Motor neuron (in vitro differentiated cells): Measurements from ENCODE around the gene PHRF1. TPM values are rescaled to one million over a fixed set of nuclear protein-coding genes. Genes with fewer than 3 reads are reported as not detected.
A peak's percentile ranks its signal among the peaks of the same experiment; 100 is the strongest.
"Not testable (repeated sequence)": the region's sequence is repeated elsewhere in the genome, so short reads cannot be mapped to it uniquely, and the experiment has no call there.

Experiments
- ATAC-seq, 8 experiments: fragments of 200-7000 bp; cut with Tn5 transposase; replicated peaks in 6 of 8; 2 replicates each; pipeline ENCODE4 v1.8.0; 2021; ENCODE audit warnings: mild to moderate bottlenecking in 8 of 8, moderate library complexity in 8 of 8
- H3K27ac ChIP-seq, 2 donors: fragments of 250-450 bp; sonication (Bioruptor Pico); 2 replicates each; pipeline ENCODE4 v1.9.0; 2021; ENCODE audit warnings: antibody characterized with exemption in 2 of 2, mild to moderate bottlenecking in 2 of 2, moderate library complexity in 1 of 2
- H3K4me1 ChIP-seq, 2 donors: fragments of 250-450 bp; sonication (Bioruptor Pico); replicated peaks in 1 of 2; 2 replicates each; pipeline ENCODE4 v1.6.1; 2021; ENCODE audit warnings: antibody characterized with exemption in 2 of 2, mild to moderate bottlenecking in 2 of 2, moderate library complexity in 1 of 2
- H3K4me3 ChIP-seq, 5 donors: fragments of 250-450 bp; sonication (Bioruptor Pico); 2 replicates each; pipeline ENCODE4 v1.9.0; 2021; ENCODE audit warnings: antibody characterized with exemption in 5 of 5, mild to moderate bottlenecking in 5 of 5, moderate library complexity in 4 of 5
- WGBS, 10 experiments: fragments of 450-650 bp; shearing (Covaris generic); methylation state at CpG; one replicate each; pipeline ENCODE4 v1.0.0; 2022; 5-methylcytosine and 5-hydroxymethylcytosine counted together
- in situ Hi-C, 9 experiments: fragments of 400-800 bp; cut with MboI; loops; one replicate each; pipeline ENCODE4 v1.15.0; 2021; ENCODE audit warnings: low sequenced_read_pairs in 9 of 9, low pct_unique_long_range_greater_than_20kb in 2 of 9; ENCODE audit not compliant: unreplicated experiment in 9 of 9
- total RNA-seq, 8 experiments: library from RNA; unstranded; fragments of 300-600 nt; gene quantifications; 2 replicates each; pipeline versions ENCODE4 v1.2.3 to v1.2.4, GENCODE V29; 2022

PHRF1 gene
- total RNA-seq, 8 experiments from 2014 or later = 11.9 to 32.0 (median 16.0) TPM

DNA sequence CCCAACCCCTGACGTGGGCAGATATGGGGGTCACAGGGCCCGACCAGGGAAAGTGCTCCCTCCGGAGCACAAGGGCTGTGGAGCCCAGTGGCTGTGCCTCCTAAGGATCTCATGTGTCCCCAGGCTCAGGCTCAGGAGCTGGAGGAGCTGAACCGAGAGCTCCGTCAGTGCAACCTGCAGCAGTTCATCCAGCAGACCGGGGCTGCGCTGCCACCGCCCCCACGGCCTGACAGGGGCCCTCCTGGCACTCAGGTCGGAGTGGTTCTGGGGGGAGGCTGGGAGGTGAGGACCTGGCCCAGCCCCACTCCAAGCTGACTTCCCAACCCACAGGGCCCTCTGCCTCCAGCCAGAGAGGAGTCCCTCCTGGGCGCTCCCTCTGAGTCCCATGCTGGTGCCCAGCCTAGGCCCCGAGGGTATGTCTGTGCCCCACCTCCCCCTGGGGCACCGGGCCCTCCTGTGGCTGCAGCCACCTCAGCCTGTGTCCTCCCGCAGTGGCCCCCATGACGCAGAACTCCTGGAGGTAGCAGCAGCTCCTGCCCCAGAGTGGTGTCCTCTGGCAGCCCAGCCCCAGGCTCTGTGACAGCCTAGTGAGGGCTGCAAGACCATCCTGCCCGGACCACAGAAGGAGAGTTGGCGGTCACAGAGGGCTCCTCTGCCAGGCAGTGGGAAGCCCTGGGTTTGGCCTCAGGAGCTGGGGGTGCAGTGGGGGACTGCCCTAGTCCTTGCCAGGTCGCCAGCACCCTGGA, 13.0 kb upstream of the PHRF1 start:
- no peak overlapping the region for H3K27ac ChIP-seq
- WGBS, 10 experiments = 60 to 100% (median 100%) methylated on average over 1 of the region's 18 CpGs; no CpG with 5 or more reads in 7 of the 10 experiments
- no peak overlapping the region for H3K4me3 ChIP-seq
- peaks cover 12 to 26% of the 10 kb centered on the region in 2 donors for H3K4me1 ChIP-seq
- no peak for ATAC-seq
- in situ Hi-C loops = loop anchor here in 1 of 9 experiments (25.0 kb wide), 1 partner anchor 199 kb away; no protein-coding TSS in a partner anchor

DNA sequence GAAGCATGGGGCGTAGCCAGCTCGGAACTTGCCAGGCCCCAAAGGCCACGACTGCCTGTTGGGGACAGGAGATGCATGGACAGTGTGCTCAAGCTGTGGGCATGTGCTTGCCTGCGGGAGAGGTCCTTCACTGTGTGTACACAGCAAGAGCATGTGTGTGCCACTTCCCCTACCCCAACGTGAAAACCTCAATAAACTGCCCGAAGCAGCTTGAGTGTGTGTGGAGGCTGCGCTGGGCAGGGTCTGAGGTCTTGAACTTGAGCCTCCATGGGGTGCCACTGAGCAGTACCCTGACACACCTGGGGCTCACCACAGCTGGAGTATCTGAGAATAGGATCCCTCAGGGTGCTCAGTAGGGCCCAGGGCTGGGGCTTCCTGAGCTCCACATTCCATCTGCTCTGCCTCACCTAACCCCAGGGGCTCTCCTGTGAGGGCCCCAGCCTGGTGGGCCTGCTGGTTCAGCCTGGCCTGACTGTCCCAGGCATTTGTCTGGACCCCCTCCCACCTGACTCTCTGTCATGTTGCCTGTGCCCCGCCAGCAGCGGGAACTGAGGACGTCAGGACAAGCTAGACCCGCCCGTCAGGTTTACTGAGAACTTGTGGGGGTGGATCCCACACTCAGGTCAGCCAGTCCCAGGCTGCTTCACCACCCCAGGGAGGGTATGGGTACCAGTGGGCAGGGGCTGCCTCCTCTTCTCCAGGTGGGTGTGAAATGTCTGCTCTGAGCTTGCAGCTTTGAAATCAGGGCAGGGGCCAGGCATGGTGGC, 12.3 kb upstream of the PHRF1 start:
- peaks cover 12 to 26% of the 10 kb centered on the region in 2 donors for H3K4me1 ChIP-seq
- WGBS, 10 experiments = 80 to 100% (median 96%) methylated on average over 1 to 2 of the region's 12 CpGs; no CpG with 5 or more reads in 6 of the 10 experiments
- H3K27ac ChIP-seq = no peak overlapping the region
- no peak for ATAC-seq
- in situ Hi-C loops = loop anchor here in 1 of 9 experiments (25.0 kb wide), 1 partner anchor 198 kb away; no protein-coding TSS in a partner anchor
- H3K4me3 ChIP-seq = no peak overlapping the region

DNA sequence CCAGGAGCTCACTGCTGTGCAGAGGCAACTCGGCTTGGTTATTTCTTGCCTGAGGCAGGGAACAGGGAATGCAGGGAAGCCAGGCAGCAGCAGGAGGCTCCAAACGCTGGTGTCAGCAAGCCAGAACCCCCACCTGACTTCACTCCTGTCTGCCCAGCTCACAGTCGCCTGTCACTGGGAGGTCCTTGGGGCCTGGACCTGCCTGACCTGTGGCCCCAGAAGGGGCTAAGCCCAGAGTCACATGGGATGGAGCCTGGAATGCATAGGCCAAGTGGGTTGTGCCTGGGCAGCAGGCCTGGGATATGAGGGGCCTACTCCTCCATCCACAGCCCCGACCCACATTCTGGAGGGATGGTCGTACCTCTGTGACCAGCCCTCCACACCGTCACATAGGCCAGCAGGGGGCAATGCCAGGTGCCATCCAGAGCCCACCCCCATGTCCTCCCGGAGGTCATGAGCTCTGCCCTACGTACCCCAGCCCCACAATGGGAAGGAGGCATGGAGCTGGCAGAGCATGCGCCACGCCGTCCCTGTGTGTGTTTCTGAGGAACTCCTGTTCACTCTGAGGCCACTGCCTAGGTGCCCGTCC, 10.3 kb upstream of the PHRF1 start:
- WGBS, 10 experiments = 17 to 80% (median 62%) methylated on average over 1 to 3 of the region's 12 CpGs; no CpG with 5 or more reads in 6 of the 10 experiments
- Histone ChIP-seq H3K4me1 (peaks cover 15 to 26% of the 10 kb centered on the region in 2 donors), H3K4me3 (no peak overlapping the region), H3K27ac (no peak overlapping the region)
- ATAC-seq = no peak
- in situ Hi-C loops = loop anchor here in 1 of 9 experiments (25.0 kb wide), 1 partner anchor 196 kb away; no protein-coding TSS in a partner anchor

DNA sequence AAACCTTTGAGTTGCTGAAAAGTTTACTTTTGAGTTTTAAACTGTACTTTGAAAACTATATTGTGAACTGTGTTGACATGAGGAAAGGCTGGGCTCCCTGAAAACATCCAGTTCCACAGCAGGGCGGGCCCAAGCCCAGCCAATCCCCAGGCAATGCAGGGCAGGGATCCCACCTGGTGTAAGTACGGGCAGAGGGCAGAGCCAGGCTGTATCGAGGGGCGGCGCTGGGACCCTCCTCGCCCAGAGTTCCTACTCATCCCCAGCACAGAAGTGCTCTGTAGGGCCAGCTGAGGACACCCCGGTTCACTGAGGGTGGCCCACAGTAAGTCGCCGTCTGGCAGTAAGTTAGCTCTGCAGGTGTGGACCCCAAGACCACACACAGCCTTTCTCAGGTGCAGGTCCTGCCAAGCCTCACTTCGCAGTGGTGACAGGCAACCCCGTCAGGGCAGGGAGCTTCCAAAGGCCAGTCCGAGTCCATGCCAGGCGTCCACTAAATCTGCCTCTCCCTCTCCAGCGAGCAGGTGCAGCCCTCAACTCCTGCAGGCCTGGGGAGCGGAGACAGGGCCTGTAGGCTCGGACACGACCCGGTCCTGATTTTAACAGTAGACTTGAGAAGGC, 9.2 kb upstream of the PHRF1 start:
- no peak overlapping the region for H3K27ac ChIP-seq
- no peak for ATAC-seq
- 50 to 100% (median 89%) methylated on average over 1 to 5 of the region's 18 CpGs; no CpG with 5 or more reads in 7 of the 10 experiments for WGBS, 10 experiments
- peak overlapping the region; percentile 49 to 74 (median 68) for H3K4me3 ChIP-seq
- in situ Hi-C loops = loop anchor here in 1 of 9 experiments (25.0 kb wide), 1 partner anchor 195 kb away; no protein-coding TSS in a partner anchor
- peaks cover 10 to 26% of the 10 kb centered on the region in 2 donors for H3K4me1 ChIP-seq

DNA sequence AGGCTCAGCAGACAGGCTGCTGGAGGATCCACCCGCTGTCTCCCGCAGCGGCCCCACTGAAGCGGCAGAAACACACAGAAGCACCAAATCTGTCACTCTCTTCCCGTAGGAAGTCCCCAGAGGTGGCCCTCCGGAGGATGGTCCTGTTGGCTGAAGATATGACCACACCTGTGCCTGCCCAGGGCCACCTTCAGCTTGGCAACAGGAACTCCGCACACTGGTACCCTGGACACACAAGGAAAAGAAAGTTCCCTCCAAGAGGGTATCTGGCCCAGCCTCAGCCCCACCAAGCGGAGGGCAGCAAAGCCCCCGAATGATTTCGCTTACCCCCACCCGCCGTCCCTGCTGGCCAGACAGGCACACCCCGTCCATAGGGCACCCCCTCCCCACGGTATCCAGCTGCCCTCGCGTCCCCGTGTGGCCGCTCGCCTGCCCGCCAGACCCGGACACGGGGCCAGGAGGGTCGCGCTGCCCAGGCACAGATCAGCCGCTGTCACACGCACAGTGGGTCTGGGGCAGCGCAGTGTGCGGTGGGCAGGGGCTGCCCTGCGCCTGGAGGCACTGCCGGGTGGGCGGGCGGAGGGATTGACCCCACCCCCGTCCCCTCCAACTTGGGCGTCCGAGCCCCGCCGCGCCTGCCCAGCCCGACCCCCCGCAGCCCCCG, 8.5 kb upstream of the PHRF1 start:
- Histone ChIP-seq H3K4me1 (peaks cover 10 to 26% of the 10 kb centered on the region in 2 donors), H3K27ac (peak overlapping the region in 1 of 2 donors; percentile 4), H3K4me3 (peak overlapping the region; percentile 49 to 74 (median 68))
- in situ Hi-C loops = loop anchor here in 1 of 9 experiments (25.0 kb wide), 1 partner anchor 195 kb away; no protein-coding TSS in a partner anchor
- WGBS, 10 experiments = 60 to 90% (median 80%) methylated on average over 1 to 4 of the region's 41 CpGs; no CpG with 5 or more reads in 7 of the 10 experiments
- peak in 5 of 8 experiments; percentile 32 to 41 (median 36) for ATAC-seq

DNA sequence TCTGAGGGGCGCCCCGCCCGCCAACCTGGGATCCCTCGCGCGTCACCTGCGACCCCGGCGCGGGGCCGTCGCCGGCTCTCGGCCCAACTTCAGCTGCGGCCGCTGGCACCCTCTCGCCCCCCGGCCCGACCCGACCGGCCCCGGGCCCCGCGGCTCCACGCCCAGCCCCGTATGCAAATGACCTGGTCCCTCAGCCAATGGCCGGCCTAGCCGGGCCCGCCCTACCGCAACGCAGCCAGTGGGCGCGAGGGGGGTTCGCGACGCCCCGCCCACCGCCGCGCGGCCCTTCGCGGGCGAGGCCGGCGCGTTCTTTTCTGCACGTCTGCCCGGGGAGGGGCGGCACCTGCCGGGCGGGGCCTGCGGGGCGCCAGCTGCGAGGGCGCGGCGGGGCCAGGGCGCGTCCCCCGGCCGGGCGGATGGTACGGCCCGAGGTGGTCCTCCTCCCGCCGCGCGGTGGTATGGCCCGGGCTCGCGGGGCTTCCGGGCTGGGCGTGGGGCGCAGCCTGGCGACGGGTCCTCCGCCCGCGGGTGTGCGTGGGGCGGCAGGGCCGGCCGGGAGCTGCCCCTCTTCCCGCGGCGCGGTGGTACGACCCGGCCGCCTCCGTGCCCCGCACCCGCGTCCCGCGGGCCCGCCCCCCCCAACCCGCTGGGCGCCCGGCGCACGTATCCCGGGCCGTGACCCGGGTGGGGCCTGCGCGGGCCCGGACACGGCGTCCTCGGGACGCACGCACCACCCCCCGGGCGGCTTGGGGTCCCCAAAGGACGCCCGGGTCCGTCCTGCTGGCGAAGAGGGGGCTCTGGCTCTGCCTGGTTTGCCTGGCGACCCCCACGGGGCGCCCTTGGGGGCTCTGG, 7.7 kb upstream of the PHRF1 start:
- ATAC-seq = peak; percentile 90 to 94 (median 92)
- Histone ChIP-seq H3K4me1 (peaks cover 12 to 26% of the 10 kb centered on the region in 2 donors), H3K27ac (peak overlapping the region; percentile 80 to 90), H3K4me3 (peak overlapping the region; percentile 49 to 74 (median 68))
- in situ Hi-C loops = loop anchor here in 1 of 9 experiments (25.0 kb wide), 1 partner anchor 194 kb away; no protein-coding TSS in a partner anchor
- WGBS, 10 experiments = no CpG with 5 or more reads among the region's 123 CpGs

DNA sequence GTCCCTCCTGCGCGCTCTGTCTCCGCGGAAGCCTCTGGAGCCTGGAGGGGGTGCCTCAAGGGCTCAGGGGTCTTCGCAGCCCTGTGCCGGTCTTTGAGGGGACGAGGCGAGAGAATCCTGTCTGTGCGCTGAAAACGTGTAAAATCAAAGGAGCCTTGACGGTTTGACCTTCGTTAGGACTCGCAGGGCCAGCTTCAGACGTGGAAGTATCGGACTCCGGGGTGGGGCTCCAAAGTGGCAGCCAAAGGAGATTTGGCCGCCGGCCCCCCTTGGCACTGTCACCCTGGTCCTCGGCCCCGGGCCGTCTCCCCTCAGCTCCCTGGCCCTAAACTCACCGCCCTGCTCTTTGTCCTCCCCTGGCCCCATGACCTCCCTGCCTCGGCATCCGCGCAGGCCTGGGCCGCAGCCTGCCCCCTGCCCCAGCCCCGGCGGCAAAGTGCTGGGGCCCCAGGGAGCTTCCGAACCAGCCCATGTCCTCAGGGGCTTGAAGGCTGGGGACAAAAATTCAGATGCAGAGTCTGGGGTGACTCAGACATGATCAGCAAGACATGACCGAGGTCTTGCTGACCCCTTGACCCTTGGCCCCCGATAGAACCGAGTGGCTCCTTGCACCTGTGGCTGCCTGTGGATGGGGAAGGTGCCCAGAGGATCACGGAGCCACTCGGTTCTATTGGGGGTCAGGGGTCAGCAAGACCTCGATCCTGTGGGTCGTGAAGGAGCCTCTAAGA, 6.9 kb upstream of the PHRF1 start:
- in situ Hi-C loops = loop anchor here in 1 of 9 experiments (25.0 kb wide), 1 partner anchor 193 kb away; no protein-coding TSS in a partner anchor
- peak overlapping the region; percentile 80 to 90 for H3K27ac ChIP-seq

DNA sequence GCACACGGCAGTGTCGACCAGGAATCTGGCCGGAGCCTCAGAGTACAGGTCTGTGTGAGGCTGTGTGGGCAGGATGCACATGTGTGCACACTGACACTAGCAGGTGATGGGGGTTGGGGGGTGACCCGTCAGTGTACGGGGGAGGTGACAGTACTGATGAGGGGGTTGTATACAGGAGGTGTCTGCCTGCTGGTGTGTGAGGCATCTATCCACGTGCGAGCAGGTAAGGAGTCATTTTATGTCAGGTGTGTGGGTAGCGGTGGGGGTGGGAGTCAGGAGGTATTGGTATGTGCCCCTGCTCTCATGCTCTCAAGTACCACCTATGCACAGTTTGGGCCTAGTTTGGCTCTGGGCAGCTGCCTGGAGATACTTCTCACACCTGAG, 4.5 kb upstream of the PHRF1 start:
- ATAC-seq = no peak
- in situ Hi-C loops = loop anchor here in 1 of 9 experiments (25.0 kb wide), 1 partner anchor 191 kb away; no protein-coding TSS in a partner anchor
- H3K4me3 ChIP-seq = no peak overlapping the region
- H3K27ac ChIP-seq = no peak overlapping the region
- WGBS, 10 experiments = 82% methylated on average over 3 of the region's 8 CpGs; no CpG with 5 or more reads in 9 of the 10 experiments
- peaks cover 15 to 27% of the 10 kb centered on the region in 2 donors for H3K4me1 ChIP-seq

More for the DNA sequence above, 6.9 kb upstream of the PHRF1 start:
- peaks cover 15 to 30% of the 10 kb centered on the region in 2 donors for H3K4me1 ChIP-seq
- peak in 1 of 8 experiments; percentile 0 for ATAC-seq
- peak overlapping the region; percentile 49 to 74 (median 68) for H3K4me3 ChIP-seq
- WGBS, 10 experiments = 87 to 100% methylated on average over 1 to 3 of the region's 36 CpGs; no CpG with 5 or more reads in 8 of the 10 experiments

DNA sequence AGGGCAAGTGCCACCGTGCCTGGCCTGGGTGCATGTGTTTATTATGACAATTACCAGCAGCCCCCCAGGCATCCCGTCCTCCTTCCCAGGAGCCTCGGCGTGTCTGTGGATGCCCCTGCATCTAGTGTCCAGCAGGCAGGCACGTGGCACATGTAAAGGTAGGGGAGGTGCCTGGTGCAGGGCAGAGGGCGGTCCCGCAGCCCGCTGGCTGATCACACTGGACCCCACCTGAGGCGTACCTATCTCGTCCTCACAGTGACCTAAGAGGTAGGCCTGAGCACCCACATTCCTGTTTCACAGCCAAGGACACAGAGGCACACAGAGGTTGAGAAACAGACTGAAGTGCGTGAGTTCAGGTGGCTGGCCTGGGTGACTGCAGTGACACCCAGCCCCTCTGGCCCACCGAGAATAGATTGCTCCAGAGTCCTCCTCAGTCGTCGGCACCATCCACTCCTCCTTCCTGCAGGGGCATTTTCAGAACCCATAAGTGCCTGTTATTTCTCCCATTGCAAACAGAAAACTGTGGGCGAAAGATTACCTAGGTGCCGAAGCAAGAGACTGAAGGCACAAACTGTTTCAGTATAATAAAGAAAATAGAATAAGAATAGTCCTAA, 3.0 kb upstream of the PHRF1 start:
- in situ Hi-C loops = loop anchor here in 1 of 9 experiments (25.0 kb wide), 1 partner anchor 189 kb away; no protein-coding TSS in a partner anchor
- no peak for ATAC-seq
- WGBS, 10 experiments = 79 to 100% (median 95%) methylated on average over 1 to 11 of the region's 16 CpGs; no CpG with 5 or more reads in 3 of the 10 experiments
- H3K4me3 ChIP-seq = peak overlapping the region in 1 of 5 donors; percentile 8
- H3K27ac ChIP-seq = no peak overlapping the region
- H3K4me1 ChIP-seq = peaks cover 20 to 26% of the 10 kb centered on the region in 2 donors

DNA sequence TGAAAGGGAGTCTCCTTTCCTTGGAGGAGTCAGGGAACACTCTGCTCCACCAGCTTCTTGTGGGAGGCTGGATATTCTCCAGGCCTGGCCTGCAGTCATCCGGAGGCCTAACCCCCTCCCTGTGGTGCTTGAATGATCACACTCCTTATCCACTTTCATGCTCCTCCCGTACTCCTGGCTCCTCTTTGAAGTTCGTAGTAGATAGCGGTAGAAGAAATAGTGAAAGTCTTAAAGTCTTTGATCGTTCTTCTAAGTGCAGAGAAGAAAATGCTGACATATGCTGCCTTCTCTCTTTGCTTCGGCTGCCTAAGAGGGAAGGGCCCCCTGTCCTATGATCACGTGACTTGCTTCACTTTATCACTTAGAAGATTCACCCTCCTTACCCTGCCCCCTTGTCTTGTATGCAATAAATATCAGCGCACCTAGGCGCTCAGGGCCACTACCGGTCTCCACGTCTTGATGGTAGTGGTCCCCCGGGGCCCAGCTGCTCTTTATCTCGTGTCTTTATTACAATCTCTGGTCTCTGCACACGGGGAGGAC, 2.2 kb upstream of the PHRF1 start:
- peak overlapping the region; percentile 51 to 75 (median 69) for H3K4me3 ChIP-seq
- not testable (repeated sequence) for ATAC-seq, H3K27ac ChIP-seq
- 14 to 62% (median 33%) methylated on average over 1 to 7 of the region's 14 CpGs; no CpG with 5 or more reads in 5 of the 10 experiments for WGBS, 10 experiments
- peaks cover 24 to 27% of the 10 kb centered on the region in 2 donors for H3K4me1 ChIP-seq
- in situ Hi-C loops = loop anchor here in 1 of 9 experiments (25.0 kb wide), 1 partner anchor 188 kb away; no protein-coding TSS in a partner anchor
